GM18511 (cell line): ENCODE results near the gene LRRC8D.

Experiments
- ATAC-seq: cut with Tn5 transposase; IDR thresholded peaks from one replicate; pipeline ENCODE4 v1.9.1; 2021; ENCODE audit warnings: mild to moderate bottlenecking, moderate library complexity; ENCODE audit not compliant: unreplicated experiment

Gene LRRC8D

GRCh38 chr1:89832496-89833127 is 11.8 kb downstream of the LRRC8D start:
- no peak for ATAC-seq

GRCh38 chr1:89833183-89834082 is 12.6 kb downstream of the LRRC8D start:
- no peak for ATAC-seq

GRCh38 chr1:89834083-89834704 is 13.4 kb downstream of the LRRC8D start:
- ATAC-seq, result no peak

DNA sequence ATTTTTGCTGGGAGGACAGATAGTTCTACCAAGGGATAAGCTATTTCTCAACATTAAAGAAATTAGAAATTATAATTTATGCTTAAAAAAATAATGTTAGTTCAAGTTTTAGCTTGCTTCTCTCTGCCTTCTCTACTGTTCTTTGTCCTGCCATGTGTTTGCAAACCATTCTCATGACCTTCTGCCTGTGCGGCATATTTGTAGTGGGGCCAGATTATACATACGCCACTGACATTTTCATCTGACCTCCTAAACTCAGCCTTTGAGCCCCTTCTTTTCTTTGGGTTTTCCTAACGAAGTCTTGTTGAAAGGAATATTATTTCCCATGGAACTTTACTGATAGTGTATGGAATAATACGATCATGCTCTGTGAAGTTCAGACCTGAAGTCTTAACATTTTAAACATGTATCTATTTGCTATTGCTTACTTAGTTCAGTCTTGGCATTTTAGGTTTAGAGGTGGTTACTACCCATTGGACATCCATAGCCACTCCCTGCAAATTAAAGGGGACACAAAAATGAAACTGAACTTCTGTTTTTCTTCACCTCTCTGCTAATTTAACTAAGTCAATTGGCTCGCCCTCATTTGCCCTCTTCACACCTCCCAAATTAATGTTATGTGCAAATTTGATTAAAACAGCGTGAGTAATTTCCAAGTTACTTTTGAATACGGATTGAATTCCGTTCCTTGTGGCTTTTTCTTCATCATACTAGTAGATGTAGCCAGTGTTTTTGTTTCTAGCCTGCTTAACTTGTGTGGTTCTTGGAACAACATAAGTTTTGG is 15.6 kb downstream of the LRRC8D start:
- no peak for ATAC-seq

- ATAC-seq, result no peak
Observed at GRCh38 chr1:89837036-89837481, 16.2 kb downstream of the LRRC8D start.

DNA sequence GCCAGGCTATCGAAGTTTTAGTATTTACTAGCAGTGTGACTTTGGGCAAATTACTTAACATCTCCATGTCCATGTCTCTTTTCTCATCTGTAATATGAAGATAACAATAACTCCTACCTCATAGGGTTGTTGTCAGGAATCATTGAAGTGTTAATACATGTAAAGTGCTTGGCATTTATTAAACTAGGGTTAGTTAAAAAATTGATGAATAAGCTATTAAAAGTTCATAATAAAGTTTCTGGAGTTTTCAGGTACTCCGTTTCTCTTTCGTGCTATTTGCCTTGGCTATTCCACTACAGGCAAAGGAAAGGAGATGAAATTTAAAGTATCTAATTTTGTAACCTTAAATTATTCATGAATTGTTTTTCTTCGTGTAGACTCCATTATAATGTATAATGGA is 16.7 kb downstream of the LRRC8D start:
- no peak for ATAC-seq

DNA sequence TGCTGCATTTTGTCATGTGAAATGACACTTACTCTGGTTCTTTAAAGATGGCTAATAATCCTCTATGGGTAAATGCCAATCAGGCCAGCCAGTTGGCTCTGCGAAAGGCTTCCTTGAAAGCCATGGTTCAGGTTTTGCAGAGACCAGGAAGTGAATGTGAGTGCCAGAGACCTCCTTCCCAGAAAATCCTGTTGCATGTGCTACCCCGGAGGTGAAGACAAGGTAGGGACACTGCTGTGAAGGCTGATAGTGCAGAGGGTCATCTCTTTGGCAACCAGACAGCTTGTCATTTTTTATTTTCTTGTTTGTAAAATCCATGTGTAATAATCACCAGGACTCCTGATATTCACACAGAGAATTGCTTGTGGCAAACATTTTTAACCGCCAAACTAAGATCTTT is 18.7 kb downstream of the LRRC8D start:
- no peak for ATAC-seq

DNA sequence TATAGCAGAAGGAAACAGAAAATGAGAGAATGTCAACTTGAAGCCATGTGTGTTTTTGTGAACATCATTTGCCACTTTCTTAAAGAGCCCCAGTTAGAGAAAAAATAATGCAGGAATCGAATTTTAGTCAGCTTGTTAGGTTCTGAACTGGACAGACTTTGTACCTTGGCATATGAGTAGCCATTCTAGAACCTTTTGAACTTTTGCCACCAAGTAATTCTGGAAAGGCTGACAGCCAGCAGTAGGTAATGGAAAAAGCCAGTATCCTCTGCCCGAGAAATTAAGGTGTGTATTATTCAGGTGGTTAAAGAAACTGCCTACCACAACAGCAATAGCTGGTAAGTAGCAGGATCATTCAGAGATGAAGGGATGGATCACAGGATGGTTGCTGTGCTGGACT is 20.7 kb downstream of the LRRC8D start:
- no peak for ATAC-seq

- peak; percentile 46 for ATAC-seq
Observed at GRCh38 chr1:89842567-89843272, 21.9 kb downstream of the LRRC8D start.

- peak; percentile 91 for ATAC-seq
Observed at GRCh38 chr1:89843273-89844130, 22.7 kb downstream of the LRRC8D start.

DNA sequence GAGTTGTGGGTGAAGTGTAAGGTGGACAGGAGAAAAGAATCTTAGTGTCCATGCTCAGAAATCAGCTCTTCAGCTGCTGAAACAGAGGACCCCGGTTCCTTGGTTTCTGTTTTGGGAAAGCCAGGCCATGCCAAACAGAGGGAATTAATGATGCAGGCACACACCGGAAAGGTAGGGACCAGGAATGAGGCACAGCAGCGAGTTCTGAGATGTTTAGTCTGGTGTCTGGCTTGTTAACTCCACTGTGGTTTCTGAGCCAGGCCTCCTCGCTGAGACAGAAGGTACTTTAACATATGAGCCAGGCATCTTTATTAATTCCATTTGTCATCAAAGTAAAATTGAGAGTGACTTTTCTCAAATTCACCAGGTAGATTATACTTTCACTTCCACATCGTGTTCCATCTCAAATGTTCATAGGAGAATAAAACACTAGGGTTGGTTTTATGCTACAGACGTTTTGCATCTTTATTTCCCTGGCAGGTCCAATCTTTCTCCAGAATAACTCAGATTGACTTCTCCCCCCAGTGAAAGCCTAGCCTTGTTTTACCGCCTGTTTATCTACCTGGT is 23.5 kb downstream of the LRRC8D start:
- ATAC-seq, result no peak

DNA sequence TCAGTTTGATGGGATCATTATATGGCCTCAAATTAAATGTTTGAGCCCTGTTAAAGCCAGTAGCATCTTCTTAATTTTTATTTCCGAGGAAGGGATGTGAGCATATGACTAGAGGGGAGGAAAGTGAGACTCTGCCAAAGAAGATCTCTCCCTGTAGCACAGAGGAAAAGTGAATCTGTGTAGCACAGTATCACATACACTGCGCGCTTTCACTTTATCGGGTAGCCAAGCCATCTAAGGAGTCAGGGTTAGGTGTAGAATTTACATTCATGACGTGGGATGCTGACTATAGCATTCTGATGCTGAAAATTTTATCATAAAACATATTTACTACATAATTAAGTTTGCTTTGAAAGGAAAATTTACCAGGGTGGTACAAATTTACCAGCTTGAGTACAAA is 24.0 kb downstream of the LRRC8D start:
- no peak for ATAC-seq

- ATAC-seq, result no peak
Observed at GRCh38 chr1:89847191-89847729, 26.4 kb downstream of the LRRC8D start.

DNA sequence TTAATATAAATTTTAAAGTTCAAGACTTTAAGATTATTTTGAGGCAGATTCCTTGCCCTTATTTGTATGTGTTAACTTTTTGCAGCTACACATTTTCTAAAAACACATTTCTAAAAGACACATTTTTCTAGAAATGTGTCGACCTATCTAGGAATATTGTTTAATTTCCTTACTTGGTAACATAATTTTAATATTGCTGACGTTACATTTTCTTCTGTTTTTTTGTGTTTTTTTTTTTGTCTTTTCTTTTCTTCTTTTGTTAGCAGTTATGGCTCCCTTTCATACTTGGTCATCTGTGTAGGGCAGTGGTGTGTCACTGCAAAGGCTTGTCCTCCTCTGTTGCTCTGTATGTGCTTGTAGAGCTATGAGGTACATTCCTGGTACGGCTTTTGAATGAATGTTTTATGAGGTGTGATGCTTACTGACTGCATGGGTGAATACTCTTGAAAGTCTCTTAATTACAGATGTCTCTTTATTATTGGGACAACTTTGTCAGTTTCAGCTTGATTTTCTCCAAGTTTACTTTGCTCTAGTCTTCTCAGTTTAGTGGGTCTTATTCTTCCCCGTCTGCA is 30.1 kb downstream of the LRRC8D start:
- no peak for ATAC-seq

DNA sequence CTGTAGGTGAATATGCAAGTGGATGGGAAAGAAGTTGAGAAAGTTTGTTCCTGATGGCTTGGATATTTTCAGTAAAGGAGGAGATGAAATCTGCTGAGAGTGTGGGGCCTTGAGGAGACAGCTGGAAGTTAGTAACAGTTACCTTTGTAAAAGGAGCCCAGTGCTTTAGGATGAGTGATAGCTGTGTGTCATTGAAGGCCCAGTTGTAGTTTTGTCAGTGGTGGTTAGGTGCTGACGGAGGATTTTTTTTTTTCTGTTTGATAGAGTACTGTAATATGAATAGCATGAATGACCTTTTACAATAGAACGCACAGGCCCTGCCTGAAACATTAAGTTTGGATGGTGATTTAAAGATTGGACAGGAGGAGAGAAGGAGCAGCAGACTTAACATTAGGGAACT is 33.3 kb downstream of the LRRC8D start:
- no peak for ATAC-seq

DNA sequence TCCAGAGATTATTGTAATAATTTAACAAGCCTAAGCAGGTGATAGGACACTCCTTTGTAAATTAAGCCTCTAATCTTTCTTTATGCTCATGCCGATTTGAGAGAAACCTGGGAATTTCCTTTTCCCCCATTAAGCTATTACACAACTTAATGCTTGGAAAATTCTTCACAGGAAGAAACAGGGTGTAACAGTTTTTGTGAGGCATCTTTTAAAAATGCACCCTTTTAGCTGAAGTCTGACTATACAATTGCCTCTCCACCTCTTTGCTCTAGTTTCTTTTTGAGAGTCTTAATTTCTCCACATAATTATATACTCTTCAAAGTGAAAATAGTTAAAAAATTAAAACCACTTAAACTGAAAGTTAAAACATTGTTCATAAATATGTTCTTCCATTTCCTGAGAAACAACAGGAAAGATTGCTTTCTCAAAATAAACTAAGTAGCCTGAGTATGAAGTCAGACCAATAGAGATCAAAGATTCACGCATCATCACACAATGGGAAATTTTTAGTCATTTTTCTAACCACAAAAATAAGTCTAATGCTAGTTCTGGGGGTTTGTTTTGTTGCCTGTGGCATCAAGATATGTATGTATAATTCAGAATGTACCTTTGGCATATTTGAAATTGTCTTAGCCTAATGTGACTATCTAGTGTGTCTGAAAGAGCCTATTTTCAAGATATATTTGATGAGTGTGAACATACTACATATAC is 34.7 kb downstream of the LRRC8D start:
- ATAC-seq, result peak; percentile 96

DNA sequence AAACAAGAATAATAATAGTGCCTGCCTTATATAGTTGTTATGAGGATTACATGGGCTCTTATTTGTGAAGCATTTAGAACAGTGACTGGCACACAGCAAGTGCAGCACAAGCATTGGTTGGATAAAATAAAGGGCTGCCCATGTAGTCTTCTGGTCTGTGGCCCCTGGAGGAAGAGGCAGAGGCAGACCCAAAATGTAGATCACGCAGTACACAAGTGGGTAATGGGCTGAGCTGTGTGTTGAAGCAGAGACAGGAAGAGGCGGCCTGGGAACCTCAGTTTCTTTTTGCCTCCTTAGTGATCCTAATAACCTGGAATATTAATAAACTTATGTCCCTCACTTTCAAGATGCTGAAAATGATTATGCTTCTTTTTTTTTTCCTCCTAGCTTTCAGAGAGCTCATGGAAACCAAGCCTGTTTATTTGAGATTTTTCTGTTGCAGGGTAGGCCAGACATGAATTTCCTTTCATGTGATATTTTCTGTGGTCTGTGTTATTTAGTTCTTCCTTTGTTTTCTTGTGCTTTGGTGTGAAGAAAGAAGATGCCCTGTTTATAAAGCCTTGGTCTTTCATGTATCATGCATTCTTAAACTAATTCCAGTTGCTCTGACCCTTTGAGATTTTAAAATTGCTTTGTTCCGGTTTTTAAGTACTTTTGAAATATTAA is 42.5 kb downstream of the LRRC8D start:
- ATAC-seq, result no peak
